Measurements from ENCODE around the gene MACROD2.

- TF ChIP-seq, protein P1, sequence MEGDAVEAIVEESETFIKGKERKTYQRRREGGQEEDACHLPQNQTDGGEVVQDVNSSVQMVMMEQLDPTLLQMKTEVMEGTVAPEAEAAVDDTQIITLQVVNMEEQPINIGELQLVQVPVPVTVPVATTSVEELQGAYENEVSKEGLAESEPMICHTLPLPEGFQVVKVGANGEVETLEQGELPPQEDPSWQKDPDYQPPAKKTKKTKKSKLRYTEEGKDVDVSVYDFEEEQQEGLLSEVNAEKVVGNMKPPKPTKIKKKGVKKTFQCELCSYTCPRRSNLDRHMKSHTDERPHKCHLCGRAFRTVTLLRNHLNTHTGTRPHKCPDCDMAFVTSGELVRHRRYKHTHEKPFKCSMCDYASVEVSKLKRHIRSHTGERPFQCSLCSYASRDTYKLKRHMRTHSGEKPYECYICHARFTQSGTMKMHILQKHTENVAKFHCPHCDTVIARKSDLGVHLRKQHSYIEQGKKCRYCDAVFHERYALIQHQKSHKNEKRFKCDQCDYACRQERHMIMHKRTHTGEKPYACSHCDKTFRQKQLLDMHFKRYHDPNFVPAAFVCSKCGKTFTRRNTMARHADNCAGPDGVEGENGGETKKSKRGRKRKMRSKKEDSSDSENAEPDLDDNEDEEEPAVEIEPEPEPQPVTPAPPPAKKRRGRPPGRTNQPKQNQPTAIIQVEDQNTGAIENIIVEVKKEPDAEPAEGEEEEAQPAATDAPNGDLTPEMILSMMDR (IDR thresholded peaks at IDR 0.05; ENCODE audit: insufficient read depth, low read length, poor library complexity, severe bottlenecking): no peak
- TF ChIP-seq EZH2phosphoT487 (conservative IDR thresholded peaks at IDR 0.05; ENCODE audit: low read length): no peak
These were observed 2067.6 kb downstream of the MACROD2 start for GRCh38 chr20:16062661-16063581.
